ENCODE measurements around the gene KRTAP5-7. TPM values are rescaled to one million over a fixed set of nuclear protein-coding genes. Genes with fewer than 3 reads are reported as not detected.

The KRTAP5-7 gene
- total RNA-seq, 4 donors from 2014 or later = not detected

DNA sequence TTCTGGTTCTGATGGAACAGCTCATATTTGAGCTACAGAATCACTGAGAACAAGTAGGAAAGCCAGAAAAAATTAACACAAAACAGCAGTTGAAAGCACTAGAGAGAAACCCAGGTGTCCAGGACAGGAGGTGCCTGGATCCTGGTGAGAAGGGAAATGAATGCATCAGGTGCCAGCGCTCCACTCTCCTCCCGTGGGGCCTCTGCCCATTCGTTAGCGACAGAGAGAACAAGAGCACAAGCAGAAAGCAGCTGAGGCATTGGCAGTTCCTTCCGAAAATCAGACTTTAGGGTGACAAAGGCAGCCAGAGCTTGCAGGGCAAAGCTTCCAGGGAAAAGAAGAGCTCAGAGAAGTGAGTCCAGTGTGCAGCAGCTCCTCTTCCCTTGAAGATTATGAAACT is 20.0 kb upstream of the KRTAP5-7 start:
- no peak for DNase-seq (ENCODE audit: extremely low spot score)
- no peak overlapping the region for H3K27ac ChIP-seq (replicated peaks in 1 of 4)
- H3K9me3 ChIP-seq = peaks cover 0 to 37% (median 37%) of the 10 kb centered on the region in 4 donors
- H3K4me1 ChIP-seq = peaks cover 0 to 5% (median 0%) of the 10 kb centered on the region in 4 donors
- peaks cover 6 to 41% (median 17%) of the 10 kb centered on the region in 4 donors for H3K36me3 ChIP-seq
- no peak overlapping the region for H3K4me3 ChIP-seq
- intact Hi-C loops (cut with DNase I) = no loop called here
- 85% methylated on average over 5 of the region's 5 CpGs for WGBS
- TF ChIP-seq POLR2AphosphoS5 (IDR thresholded peaks at IDR 0.05) = no peak
- TF ChIP-seq, protein P1, sequence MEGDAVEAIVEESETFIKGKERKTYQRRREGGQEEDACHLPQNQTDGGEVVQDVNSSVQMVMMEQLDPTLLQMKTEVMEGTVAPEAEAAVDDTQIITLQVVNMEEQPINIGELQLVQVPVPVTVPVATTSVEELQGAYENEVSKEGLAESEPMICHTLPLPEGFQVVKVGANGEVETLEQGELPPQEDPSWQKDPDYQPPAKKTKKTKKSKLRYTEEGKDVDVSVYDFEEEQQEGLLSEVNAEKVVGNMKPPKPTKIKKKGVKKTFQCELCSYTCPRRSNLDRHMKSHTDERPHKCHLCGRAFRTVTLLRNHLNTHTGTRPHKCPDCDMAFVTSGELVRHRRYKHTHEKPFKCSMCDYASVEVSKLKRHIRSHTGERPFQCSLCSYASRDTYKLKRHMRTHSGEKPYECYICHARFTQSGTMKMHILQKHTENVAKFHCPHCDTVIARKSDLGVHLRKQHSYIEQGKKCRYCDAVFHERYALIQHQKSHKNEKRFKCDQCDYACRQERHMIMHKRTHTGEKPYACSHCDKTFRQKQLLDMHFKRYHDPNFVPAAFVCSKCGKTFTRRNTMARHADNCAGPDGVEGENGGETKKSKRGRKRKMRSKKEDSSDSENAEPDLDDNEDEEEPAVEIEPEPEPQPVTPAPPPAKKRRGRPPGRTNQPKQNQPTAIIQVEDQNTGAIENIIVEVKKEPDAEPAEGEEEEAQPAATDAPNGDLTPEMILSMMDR (IDR thresholded peaks at IDR 0.05) = no peak
- no peak for TF ChIP-seq POLR2A (IDR thresholded peaks at IDR 0.05; ENCODE audit: low read depth)
- TF ChIP-seq EP300 (IDR thresholded peaks at IDR 0.05) = no peak
- no peaks in the 10 kb centered on the region for H3K27me3 ChIP-seq

DNA sequence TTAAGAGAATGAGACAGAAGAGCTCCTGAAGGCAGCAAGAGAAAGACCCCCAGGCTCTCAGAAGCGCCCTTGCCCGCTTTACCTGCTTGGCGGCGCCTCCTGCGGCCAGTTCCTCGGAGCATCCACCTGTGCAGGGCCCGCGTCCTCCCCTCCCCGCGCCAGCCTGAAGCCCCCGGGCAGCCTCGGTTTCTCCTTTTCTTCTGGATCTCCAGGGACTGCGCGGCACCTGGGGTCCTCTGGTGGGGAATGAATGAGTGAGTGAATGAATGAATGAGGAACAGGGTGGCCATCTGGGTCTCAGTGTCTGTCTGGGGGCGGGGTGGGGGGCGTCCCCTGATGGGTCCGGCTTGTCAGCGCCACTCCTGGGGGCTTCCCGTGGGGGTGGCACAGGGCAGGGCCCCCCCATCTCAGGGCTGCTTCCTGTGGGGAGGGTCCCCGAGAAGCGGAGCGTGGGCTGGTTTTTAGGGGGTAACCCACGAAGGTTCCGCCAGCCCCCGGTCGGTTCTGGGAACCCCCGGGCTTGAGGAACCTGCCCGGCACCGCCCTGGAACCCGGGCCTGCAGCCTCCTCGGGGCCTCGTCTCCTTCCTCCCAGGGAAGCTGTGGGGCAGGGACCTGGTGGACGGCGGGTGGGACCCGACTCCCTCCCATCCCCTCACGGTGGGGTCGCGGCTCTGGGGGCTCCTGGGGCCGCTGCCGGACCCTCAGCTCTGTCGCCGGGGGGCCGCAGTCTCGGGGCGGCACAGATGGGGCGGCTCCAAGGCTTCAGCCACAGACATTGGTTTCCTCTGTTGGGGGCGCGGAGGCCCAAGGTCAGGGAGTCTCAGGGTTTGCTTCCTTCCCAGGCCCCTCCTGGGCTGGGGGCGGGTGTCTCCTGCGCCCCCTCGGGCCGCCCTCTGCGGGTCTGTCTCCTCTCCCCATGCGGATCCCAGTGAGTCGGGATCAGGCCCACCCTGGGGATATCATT is 8.3 kb upstream of the KRTAP5-7 start:
- H3K4me3 ChIP-seq = no peak overlapping the region
- no peaks in the 10 kb centered on the region for H3K4me1 ChIP-seq
- 93% methylated on average over 27 of the region's 55 CpGs for WGBS
- no peak for DNase-seq (ENCODE audit: extremely low spot score)
- H3K27me3 ChIP-seq = no peaks in the 10 kb centered on the region
- H3K36me3 ChIP-seq = no peaks in the 10 kb centered on the region
- TF ChIP-seq POLR2A (IDR thresholded peaks at IDR 0.05; ENCODE audit: low read depth) = no peak
- TF ChIP-seq, protein P1 (IDR thresholded peaks at IDR 0.05) = no peak
- H3K9me3 ChIP-seq = no peaks in the 10 kb centered on the region
- no peak overlapping the region for H3K27ac ChIP-seq (replicated peaks in 1 of 4)
- intact Hi-C loops (cut with DNase I) = no loop called here

DNA sequence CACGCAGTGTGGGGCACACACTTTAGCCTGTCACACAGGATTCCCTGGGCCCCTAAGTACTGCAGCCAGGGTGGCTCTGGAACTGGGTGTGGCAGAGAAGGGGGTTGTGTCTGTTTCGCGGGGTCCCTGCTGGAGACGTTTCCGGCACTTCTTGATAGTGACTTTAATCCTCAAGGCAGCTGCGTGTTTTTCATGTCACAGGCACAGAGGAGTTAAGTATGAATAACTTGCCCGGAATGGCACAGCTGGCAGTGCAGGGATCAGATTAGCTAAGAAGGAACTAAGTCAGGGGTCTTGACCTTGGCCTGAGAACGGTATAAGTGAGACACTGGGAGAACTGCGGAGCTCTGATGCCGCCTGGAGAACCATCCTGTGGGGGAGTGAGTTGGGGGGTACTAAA is 7.5 kb upstream of the KRTAP5-7 start:
- Histone ChIP-seq H3K36me3 (no peaks in the 10 kb centered on the region), H3K27ac (replicated peaks in 1 of 4) (no peak overlapping the region), H3K9me3 (no peaks in the 10 kb centered on the region), H3K27me3 (no peaks in the 10 kb centered on the region), H3K4me3 (no peak overlapping the region), H3K4me1 (no peaks in the 10 kb centered on the region)
- DNase-seq (ENCODE audit: extremely low spot score) = no peak
- 70% methylated on average over 8 of the region's 10 CpGs for WGBS
- intact Hi-C loops (cut with DNase I) = no loop called here
- TF ChIP-seq, protein P1 (IDR thresholded peaks at IDR 0.05) = no peak
- TF ChIP-seq EP300 (IDR thresholded peaks at IDR 0.05) = no peak
- no peak for TF ChIP-seq POLR2AphosphoS5 (IDR thresholded peaks at IDR 0.05)
- TF ChIP-seq POLR2A (IDR thresholded peaks at IDR 0.05; ENCODE audit: low read depth) = no peak

DNA sequence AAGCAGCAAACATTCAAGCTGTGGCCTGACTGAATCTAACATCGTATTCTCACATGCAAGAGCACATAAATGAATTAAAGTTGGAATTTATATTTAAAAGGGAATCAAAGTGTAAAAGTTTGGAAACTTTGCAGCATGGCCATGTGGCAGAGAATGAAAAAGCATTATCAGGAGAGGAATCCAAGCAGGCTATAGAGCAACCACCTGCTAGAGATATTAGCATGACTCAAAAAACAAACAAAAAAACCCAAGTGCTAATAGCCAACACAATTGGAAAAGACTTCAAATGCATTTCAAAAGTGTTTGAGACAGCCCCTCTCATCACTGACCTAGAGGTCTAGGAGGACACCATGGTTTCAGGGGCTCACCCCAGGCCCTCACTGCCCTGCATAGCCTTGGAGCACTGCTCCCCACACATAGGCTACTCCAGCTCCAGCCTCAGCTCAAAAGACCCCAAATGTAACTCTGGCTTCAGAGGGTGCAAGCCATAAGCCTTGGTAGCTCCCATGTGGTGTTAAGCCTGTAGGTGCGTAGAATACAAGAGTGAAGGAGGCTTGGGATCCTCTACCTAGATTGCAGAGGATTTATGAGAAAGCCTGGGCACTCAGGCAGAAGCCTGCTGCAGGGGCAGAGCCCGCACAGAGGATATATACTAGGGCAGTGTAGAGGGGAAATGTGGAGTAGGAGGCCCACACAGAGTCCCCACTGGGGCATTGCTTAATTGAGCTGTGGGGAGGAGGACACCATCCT is 1.7 kb upstream of the KRTAP5-7 start:
- H3K27ac ChIP-seq (replicated peaks in 1 of 4) = no peak overlapping the region

More for the DNA sequence above, 1.7 kb upstream of the KRTAP5-7 start:
- Histone ChIP-seq H3K9me3 (peaks cover 0 to 7% (median 0%) of the 10 kb centered on the region in 4 donors), H3K27me3 (no peaks in the 10 kb centered on the region), H3K36me3 (no peaks in the 10 kb centered on the region), H3K4me1 (no peaks in the 10 kb centered on the region), H3K4me3 (no peak overlapping the region)
- intact Hi-C loops (cut with DNase I) = no loop called here
- DNase-seq (ENCODE audit: extremely low spot score) = no peak
- 52% methylated on average over 3 of the region's 3 CpGs for WGBS
- no peak for TF ChIP-seq POLR2AphosphoS5 (IDR thresholded peaks at IDR 0.05)
- TF ChIP-seq, protein P1 (IDR thresholded peaks at IDR 0.05) = no peak
- no peak for TF ChIP-seq POLR2A (IDR thresholded peaks at IDR 0.05; ENCODE audit: low read depth)
- no peak for TF ChIP-seq EP300 (IDR thresholded peaks at IDR 0.05)

Measured in esophagus muscularis mucosa (tissue), 4 donors.